Measurements from ENCODE around the gene RAD51B. TPM values are rescaled to one million over a fixed set of nuclear protein-coding genes. Genes with fewer than 3 reads are reported as not detected.

RAD51B gene
- total and polyA plus RNA-seq, 3 donors from 2014 or later: 5.5 to 22.5 (median 19.1) TPM

GRCh38 chr14:68584786-68585185 lies 765.2 kb downstream of the RAD51B start:
- H3K27ac ChIP-seq: no peak overlapping the region

DNA sequence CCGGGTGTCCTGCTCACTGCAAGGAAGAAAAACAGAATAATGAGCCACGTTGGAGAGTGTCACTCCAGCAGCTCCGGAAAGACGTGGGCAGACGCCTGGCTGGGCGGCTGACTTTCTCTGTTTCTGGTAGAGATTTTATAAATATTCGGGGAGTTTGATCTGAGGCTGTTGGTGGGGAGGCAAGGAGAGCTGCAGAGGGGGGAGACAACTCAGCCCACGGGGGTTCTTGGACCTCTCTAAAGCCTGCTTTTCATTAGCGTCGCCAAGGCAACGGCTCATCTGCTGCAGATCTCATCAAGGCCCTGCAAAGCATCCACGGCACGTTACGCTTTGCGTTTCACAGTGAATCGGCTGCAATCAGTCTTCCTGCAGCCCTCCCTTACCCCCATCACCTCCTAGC lies 766.1 kb downstream of the RAD51B start:
- Histone ChIP-seq H3K36me3 (ENCODE audit: low read depth, missing control alignments) (no peaks in the 10 kb centered on the region), H3K4me3 (no peak overlapping the region), H3K27ac (no peak overlapping the region), H3K4me1 (peaks cover 15% of the 10 kb centered on the region), H3K9me3 (no peaks in the 10 kb centered on the region), H3K27me3 (no peaks in the 10 kb centered on the region)
- intact Hi-C loops (cut with DNase I; ENCODE audit: low total_unique reads): no loop called here
- WGBS, 2 donors: 41 to 46% methylated on average over 16 of the region's 16 CpGs
- DNase-seq: no peak
- TF ChIP-seq, protein P1, sequence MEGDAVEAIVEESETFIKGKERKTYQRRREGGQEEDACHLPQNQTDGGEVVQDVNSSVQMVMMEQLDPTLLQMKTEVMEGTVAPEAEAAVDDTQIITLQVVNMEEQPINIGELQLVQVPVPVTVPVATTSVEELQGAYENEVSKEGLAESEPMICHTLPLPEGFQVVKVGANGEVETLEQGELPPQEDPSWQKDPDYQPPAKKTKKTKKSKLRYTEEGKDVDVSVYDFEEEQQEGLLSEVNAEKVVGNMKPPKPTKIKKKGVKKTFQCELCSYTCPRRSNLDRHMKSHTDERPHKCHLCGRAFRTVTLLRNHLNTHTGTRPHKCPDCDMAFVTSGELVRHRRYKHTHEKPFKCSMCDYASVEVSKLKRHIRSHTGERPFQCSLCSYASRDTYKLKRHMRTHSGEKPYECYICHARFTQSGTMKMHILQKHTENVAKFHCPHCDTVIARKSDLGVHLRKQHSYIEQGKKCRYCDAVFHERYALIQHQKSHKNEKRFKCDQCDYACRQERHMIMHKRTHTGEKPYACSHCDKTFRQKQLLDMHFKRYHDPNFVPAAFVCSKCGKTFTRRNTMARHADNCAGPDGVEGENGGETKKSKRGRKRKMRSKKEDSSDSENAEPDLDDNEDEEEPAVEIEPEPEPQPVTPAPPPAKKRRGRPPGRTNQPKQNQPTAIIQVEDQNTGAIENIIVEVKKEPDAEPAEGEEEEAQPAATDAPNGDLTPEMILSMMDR (IDR thresholded peaks at IDR 0.05): no peak
- no peak for TF ChIP-seq POLR2A (IDR thresholded peaks at IDR 0.05)

More at GRCh38 chr14:68584786-68585185, 765.2 kb downstream of the RAD51B start:
- no peak for DNase-seq
- Histone ChIP-seq H3K4me3 (no peak overlapping the region), H3K4me1 (peaks cover 16% of the 10 kb centered on the region), H3K36me3 (ENCODE audit: low read depth, missing control alignments) (no peaks in the 10 kb centered on the region), H3K27me3 (no peaks in the 10 kb centered on the region), H3K9me3 (no peaks in the 10 kb centered on the region)
- intact Hi-C loops (cut with DNase I; ENCODE audit: low total_unique reads): no loop called here
- 95 to 98% methylated on average over 4 of the region's 4 CpGs for WGBS, 2 donors
- no peak for TF ChIP-seq POLR2A (IDR thresholded peaks at IDR 0.05)
- TF ChIP-seq, protein P1 (IDR thresholded peaks at IDR 0.05): no peak

DNA sequence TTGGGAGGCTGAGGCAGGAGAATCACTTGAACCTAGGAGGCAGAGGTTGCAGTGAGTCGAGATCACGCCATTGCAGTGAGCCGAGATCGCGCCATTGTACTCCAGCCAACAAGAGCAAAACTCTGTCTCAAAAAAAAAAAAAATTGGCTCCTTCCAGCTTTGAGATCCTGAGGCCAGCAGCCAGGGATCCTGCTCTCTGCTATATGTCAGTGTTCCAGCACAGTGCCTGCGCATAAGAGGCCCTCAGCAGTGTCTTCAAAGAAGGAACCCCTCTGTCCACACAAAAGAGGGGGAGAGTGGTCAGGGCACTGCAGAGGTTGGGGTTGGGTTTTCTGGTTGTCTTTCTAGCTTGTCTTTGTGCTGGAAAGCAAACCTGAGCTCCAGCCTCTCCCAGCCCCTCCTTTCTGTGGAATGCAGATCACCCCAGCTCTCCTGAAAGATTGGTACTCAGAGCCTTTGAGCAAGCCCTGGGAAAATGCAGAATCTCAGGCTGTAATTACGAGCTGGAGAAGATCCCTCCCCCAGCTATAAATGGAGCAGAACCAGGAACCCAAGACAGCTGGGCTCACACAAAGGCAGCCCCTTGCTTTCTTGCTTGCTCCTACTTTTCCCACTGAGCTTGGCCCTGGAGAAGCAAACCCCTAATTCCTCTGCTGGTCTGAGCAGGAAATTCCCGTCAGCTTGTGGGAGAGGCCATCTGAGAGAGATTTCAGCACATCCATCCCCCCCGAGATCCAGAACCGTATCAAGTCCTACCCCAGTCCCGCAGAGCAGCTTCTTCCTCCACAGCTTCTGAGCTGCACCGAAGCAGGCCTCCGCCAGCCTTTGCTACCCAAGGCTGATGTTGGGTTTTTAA lies 767.5 kb downstream of the RAD51B start:
- TF ChIP-seq, protein P1 (IDR thresholded peaks at IDR 0.05): no peak
- no peak for TF ChIP-seq POLR2A (IDR thresholded peaks at IDR 0.05)

DNA sequence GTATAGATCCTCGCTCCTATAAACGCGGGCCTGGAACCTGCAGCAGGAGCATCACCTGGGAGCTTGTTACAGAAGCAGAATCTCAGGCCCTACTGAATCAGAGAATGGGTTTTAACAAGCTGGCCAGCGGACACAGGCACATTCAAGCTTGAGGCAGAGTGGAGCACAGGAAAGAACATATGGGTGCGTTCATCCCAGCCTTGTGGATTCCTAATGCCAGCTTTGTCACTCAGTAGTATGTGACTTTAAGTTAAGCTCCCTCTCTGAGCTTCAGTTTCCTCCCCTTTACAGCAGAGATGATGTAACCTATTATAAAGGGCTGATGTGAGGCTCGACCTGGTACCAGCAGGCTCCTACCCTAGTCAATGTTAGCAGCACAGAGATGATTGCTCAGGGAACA lies 768.4 kb downstream of the RAD51B start:
- TF ChIP-seq, protein P1 (IDR thresholded peaks at IDR 0.05): no peak
- no peak for TF ChIP-seq POLR2A (IDR thresholded peaks at IDR 0.05)
- 86 to 94% methylated on average over 6 of the region's 6 CpGs for WGBS, 2 donors
- Histone ChIP-seq H3K4me3 (no peak overlapping the region), H3K4me1 (peaks cover 15% of the 10 kb centered on the region), H3K27me3 (no peaks in the 10 kb centered on the region), H3K36me3 (ENCODE audit: low read depth, missing control alignments) (no peaks in the 10 kb centered on the region), H3K9me3 (no peaks in the 10 kb centered on the region), H3K27ac (no peak overlapping the region)
- intact Hi-C loops (cut with DNase I; ENCODE audit: low total_unique reads): no loop called here
- DNase-seq: no peak

More for the DNA sequence above, 767.5 kb downstream of the RAD51B start:
- WGBS, 2 donors: 62 to 67% methylated on average over 13 of the region's 13 CpGs
- Histone ChIP-seq H3K27me3 (no peaks in the 10 kb centered on the region), H3K4me1 (peaks cover 15% of the 10 kb centered on the region), H3K27ac (peak overlapping the region in 1 of 2 donors; percentile 44), H3K36me3 (ENCODE audit: low read depth, missing control alignments) (no peaks in the 10 kb centered on the region), H3K9me3 (no peaks in the 10 kb centered on the region), H3K4me3 (no peak overlapping the region)
- intact Hi-C loops (cut with DNase I; ENCODE audit: low total_unique reads): no loop called here
- peak; percentile 47 for DNase-seq
